ENCODE results near the gene CAMK2D.
A peak's percentile ranks its signal among the peaks of the same experiment; 100 is the strongest.

Gene CAMK2D

GRCh38 chr4:113447061-113447460, 314.5 kb downstream of the CAMK2D start:
- intact Hi-C loops (cut with DNase I; ENCODE audit: low total_unique reads), result no loop called here
- DNase-seq, result no peak
- H3K36me3 ChIP-seq, result no peaks in the 10 kb centered on the region
- peak overlapping the region; percentile 58 to 68 for H3K27ac ChIP-seq
- H3K4me3 ChIP-seq, result no peak overlapping the region
- peaks cover 0 to 4% (median 0%) of the 10 kb centered on the region in 3 donors for H3K9me3 ChIP-seq
- no peaks in the 10 kb centered on the region for H3K27me3 ChIP-seq
- no peak for TF ChIP-seq CTCF (IDR thresholded peaks at IDR 0.05)
- peaks cover 0 to 65% (median 27%) of the 10 kb centered on the region in 4 donors for H3K4me1 ChIP-seq

- no peaks in the 10 kb centered on the region for H3K36me3 ChIP-seq
- H3K4me3 ChIP-seq, result no peak overlapping the region
- no peaks in the 10 kb centered on the region for H3K27me3 ChIP-seq
- peaks cover 0 to 63% (median 27%) of the 10 kb centered on the region in 4 donors for H3K4me1 ChIP-seq
- H3K27ac ChIP-seq, result peak overlapping the region; percentile 58 to 68
- no peak for DNase-seq
- TF ChIP-seq CTCF (IDR thresholded peaks at IDR 0.05), result no peak
- intact Hi-C loops (cut with DNase I; ENCODE audit: low total_unique reads), result no loop called here
- peaks cover 0 to 4% (median 0%) of the 10 kb centered on the region in 3 donors for H3K9me3 ChIP-seq
Measured at GRCh38 chr4:113446019-113446418, 315.5 kb downstream of the CAMK2D start.

GRCh38 chr4:113445286-113445685, 316.3 kb downstream of the CAMK2D start:
- Histone ChIP-seq H3K27me3 (no peaks in the 10 kb centered on the region), H3K9me3 (peaks cover 0 to 4% (median 0%) of the 10 kb centered on the region in 3 donors), H3K4me3 (no peak overlapping the region), H3K4me1 (peaks cover 0 to 64% (median 27%) of the 10 kb centered on the region in 4 donors), H3K36me3 (no peaks in the 10 kb centered on the region), H3K27ac (peak overlapping the region; percentile 58 to 68)
- TF ChIP-seq CTCF (IDR thresholded peaks at IDR 0.05), result no peak
- peak; percentile 74 to 86 for DNase-seq
- intact Hi-C loops (cut with DNase I; ENCODE audit: low total_unique reads), result no loop called here

DNA sequence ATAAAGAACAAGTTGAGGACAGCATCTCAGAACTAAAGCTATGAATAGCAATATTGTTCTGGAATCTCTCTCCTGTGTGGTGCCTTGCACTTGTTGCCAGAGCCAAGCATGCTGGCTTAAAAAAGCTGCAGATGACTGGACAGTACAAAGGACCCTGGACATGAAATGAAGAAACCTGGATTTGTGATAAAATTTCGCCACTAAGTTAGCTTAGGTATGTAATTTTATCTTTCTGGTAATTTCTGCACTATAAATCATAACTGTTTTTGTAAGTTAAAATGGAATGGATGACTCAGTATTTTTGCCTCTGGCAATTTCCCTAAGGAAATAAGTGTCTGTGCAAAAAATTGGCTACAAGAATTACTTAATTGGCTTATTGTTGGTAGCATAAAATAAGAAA, 317.2 kb downstream of the CAMK2D start:
- Histone ChIP-seq H3K36me3 (no peaks in the 10 kb centered on the region), H3K9me3 (peaks cover 0 to 4% (median 0%) of the 10 kb centered on the region in 3 donors), H3K4me3 (no peak overlapping the region), H3K27ac (peak overlapping the region; percentile 58 to 68), H3K27me3 (no peaks in the 10 kb centered on the region), H3K4me1 (peaks cover 0 to 61% (median 24%) of the 10 kb centered on the region in 4 donors)
- DNase-seq, result peak in 1 of 2 donors; percentile 38
- intact Hi-C loops (cut with DNase I; ENCODE audit: low total_unique reads), result no loop called here
- TF ChIP-seq CTCF (IDR thresholded peaks at IDR 0.05), result no peak

GRCh38 chr4:113442826-113443225, 318.7 kb downstream of the CAMK2D start:
- intact Hi-C loops (cut with DNase I; ENCODE audit: low total_unique reads), result no loop called here
- Histone ChIP-seq H3K27me3 (no peaks in the 10 kb centered on the region), H3K9me3 (peaks cover 0 to 4% (median 0%) of the 10 kb centered on the region in 3 donors), H3K27ac (no peak overlapping the region), H3K4me1 (peaks cover 0 to 48% (median 17%) of the 10 kb centered on the region in 4 donors), H3K4me3 (no peak overlapping the region), H3K36me3 (no peaks in the 10 kb centered on the region)
- no peak for DNase-seq
- no peak for TF ChIP-seq CTCF (IDR thresholded peaks at IDR 0.05)

- Histone ChIP-seq H3K27me3 (no peaks in the 10 kb centered on the region), H3K4me1 (peaks cover 0 to 52% (median 28%) of the 10 kb centered on the region in 4 donors), H3K36me3 (no peaks in the 10 kb centered on the region), H3K9me3 (no peaks in the 10 kb centered on the region), H3K27ac (peak overlapping the region in 1 of 2 donors; percentile 22), H3K4me3 (no peak overlapping the region)
- intact Hi-C loops (cut with DNase I; ENCODE audit: low total_unique reads), result no loop called here
- DNase-seq, result no peak
- no peak for TF ChIP-seq CTCF (IDR thresholded peaks at IDR 0.05)
Measured at GRCh38 chr4:113440371-113440770, 321.2 kb downstream of the CAMK2D start.
